Measurements from ENCODE around the gene FAM234B.
A peak's percentile ranks its signal among the peaks of the same experiment; 100 is the strongest.

The FAM234B gene

DNA sequence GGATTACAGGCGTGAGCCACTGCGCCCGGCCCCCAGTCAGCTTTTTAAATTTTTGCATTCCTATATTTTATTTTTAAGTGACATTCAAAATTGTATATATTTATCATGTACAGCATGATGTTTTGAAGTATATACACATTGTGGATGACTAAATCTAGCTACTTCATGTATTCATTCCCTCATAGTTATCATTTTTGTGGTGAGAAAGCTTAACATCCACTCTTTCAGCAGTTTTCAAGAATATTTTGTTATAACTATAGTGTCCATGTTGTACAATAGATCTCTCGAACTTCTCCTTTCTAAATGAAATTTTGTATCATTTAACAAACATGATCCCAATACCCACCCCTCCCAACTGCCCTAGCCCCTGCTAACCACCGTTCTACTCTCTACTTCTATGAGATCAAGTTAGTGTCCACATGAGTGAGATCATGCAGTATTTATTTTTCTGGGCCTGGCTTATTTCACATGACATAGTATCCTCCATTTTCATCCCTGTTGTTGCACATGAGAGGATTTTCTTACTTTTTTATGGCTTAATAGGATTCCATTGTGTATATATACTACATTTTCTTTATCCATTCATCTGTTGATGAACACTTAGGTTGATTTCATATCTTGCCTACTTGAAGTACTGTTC lies 35.3 kb upstream of the FAM234B start:
- DNase-seq (ENCODE audit: low read depth), result no peak
- H3K4me3 ChIP-seq (ENCODE audit: low read depth, low read length), result no peak overlapping the region
- TF ChIP-seq MYC (IDR thresholded peaks at IDR 0.05; ENCODE audit: low read depth, low read length), result no peak
- no peak for TF ChIP-seq POLR2A (IDR thresholded peaks at IDR 0.05; ENCODE audit: extremely low read depth, insufficient read length)
- TF ChIP-seq, protein P1, sequence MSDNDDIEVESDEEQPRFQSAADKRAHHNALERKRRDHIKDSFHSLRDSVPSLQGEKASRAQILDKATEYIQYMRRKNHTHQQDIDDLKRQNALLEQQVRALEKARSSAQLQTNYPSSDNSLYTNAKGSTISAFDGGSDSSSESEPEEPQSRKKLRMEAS (IDR thresholded peaks at IDR 0.05; ENCODE audit: low read depth, low read length), result no peak
- TF ChIP-seq, protein P2, sequence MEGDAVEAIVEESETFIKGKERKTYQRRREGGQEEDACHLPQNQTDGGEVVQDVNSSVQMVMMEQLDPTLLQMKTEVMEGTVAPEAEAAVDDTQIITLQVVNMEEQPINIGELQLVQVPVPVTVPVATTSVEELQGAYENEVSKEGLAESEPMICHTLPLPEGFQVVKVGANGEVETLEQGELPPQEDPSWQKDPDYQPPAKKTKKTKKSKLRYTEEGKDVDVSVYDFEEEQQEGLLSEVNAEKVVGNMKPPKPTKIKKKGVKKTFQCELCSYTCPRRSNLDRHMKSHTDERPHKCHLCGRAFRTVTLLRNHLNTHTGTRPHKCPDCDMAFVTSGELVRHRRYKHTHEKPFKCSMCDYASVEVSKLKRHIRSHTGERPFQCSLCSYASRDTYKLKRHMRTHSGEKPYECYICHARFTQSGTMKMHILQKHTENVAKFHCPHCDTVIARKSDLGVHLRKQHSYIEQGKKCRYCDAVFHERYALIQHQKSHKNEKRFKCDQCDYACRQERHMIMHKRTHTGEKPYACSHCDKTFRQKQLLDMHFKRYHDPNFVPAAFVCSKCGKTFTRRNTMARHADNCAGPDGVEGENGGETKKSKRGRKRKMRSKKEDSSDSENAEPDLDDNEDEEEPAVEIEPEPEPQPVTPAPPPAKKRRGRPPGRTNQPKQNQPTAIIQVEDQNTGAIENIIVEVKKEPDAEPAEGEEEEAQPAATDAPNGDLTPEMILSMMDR (IDR thresholded peaks at IDR 0.05; ENCODE audit: low read depth, low read length), result no peak

DNA sequence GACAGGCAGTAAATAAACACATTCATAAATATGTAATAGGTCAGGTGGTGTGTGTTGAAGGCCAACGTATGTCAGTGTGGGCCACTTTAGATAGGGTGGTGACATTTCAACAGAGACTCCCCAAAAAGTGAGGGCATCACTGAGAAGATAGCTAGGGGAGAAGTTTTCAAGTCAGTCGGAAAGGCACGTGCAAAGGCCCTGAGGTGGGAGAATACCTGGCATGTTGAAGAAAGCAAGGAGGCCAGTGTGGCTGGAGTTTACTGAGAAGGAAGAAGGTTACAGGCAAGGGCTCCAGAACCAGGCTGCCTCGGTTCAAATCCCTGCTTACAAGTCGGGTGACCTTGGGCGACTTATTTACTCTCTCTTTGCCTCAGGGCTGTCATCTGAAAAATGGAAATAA lies 33.1 kb upstream of the FAM234B start:
- TF ChIP-seq, protein P2 (IDR thresholded peaks at IDR 0.05; ENCODE audit: low read depth, low read length), result no peak
- TF ChIP-seq, protein P1 (IDR thresholded peaks at IDR 0.05; ENCODE audit: low read depth, low read length), result no peak
- TF ChIP-seq MYC (IDR thresholded peaks at IDR 0.05; ENCODE audit: low read depth, low read length), result no peak
- DNase-seq (ENCODE audit: low read depth), result no peak

DNA sequence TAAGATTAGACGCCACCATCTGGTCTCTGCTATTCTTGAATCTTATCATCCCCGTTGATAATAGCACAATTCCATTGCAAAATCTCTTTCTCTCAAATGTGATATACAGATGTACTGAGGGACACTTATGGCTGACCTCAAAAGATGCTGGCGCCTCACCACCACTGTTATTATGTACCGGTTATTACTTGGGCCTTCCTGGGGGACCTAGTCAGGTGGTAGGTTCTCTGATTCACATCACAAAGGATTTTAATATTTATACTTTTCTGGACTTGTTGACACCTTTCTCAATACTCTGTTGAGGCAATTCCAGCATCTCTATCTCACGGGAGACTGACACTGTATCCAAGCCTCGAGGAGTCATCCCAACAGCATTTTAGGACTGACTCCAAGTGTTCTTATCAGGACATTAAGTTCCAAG lies 21.3 kb upstream of the FAM234B start:
- H3K4me3 ChIP-seq (ENCODE audit: low read depth, low read length), result no peak overlapping the region
- TF ChIP-seq POLR2A (IDR thresholded peaks at IDR 0.05; ENCODE audit: extremely low read depth, insufficient read length) (no peak), MYC (IDR thresholded peaks at IDR 0.05; ENCODE audit: low read depth, low read length) (no peak)
- TF ChIP-seq, protein P2 (IDR thresholded peaks at IDR 0.05; ENCODE audit: low read depth, low read length), result no peak
- TF ChIP-seq, protein P1 (IDR thresholded peaks at IDR 0.05; ENCODE audit: low read depth, low read length), result no peak
- DNase-seq (ENCODE audit: low read depth), result no peak

More for the DNA sequence above, 33.1 kb upstream of the FAM234B start:
- H3K4me3 ChIP-seq (ENCODE audit: low read depth, low read length), result no peak overlapping the region

DNA sequence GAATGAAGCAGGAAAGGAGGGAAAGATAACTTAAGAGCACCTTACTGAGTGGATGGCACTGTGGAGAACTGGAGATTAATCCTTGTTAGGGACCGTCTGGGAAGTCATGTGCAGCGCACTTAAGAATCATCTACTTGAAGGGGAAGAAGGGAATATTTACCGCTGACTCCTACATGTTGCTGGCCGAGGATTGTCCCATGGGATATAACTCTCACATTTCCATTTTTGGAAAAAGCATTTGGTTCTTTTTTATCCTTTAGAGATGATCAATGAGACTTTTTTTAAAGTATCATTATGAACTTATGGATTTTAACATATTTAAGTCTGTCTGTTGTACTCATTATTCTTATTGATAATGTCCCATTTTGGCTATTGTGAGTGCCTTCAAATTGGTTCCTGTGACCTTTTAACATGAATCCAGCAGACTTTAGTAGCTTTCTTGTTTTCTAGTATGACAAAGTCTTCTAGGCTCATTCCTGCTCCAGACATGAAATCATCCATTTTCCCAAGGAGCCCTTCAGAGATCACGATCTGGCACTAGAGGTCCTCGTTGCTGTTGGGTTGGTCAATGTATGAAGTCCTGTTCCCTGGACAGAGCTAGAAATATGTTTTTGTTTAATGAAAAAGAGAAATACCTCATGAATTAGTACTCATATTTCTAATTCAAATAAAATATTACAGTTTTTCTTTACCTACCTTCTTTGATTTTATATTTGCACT lies 20.2 kb upstream of the FAM234B start:
- no peak for TF ChIP-seq MYC (IDR thresholded peaks at IDR 0.05; ENCODE audit: low read depth, low read length)
- TF ChIP-seq, protein P2 (IDR thresholded peaks at IDR 0.05; ENCODE audit: low read depth, low read length), result peak; percentile 24

DNA sequence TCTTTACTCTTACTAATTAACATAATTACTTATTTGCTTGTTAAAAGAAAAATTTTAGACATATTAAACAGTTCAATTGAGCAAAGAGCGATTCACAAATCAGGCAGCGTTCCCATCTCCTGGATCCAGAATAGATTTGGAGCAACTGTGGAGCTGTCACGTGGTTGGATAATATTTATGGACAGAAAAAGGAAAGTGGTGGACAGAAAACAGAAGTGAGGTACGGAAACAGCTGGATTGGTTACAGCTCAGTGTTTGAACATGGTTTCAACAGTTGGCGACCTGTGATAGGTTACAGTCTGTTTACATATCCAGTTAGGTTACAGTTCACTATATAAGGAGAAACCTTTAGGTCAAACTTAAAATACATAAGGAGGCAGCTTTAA lies 19.7 kb upstream of the FAM234B start:
- TF ChIP-seq, protein P1 (IDR thresholded peaks at IDR 0.05; ENCODE audit: low read depth, low read length), result no peak
- TF ChIP-seq POLR2A (IDR thresholded peaks at IDR 0.05; ENCODE audit: extremely low read depth, insufficient read length) (no peak), MYC (IDR thresholded peaks at IDR 0.05; ENCODE audit: low read depth, low read length) (no peak)
- TF ChIP-seq, protein P2 (IDR thresholded peaks at IDR 0.05; ENCODE audit: low read depth, low read length), result no peak
- DNase-seq (ENCODE audit: low read depth), result no peak
- no peak overlapping the region for H3K4me3 ChIP-seq (ENCODE audit: low read depth, low read length)

More for the DNA sequence above, 20.2 kb upstream of the FAM234B start:
- H3K4me3 ChIP-seq (ENCODE audit: low read depth, low read length), result no peak overlapping the region
- DNase-seq (ENCODE audit: low read depth), result peak; percentile 39

All from NB4 (cell line).